Left kidney (tissue), 2 donors: ENCODE results near the gene KIFAP3. TPM values are rescaled to one million over a fixed set of nuclear protein-coding genes. Genes with fewer than 3 reads are reported as not detected.

ENCODE experiments used
- DNase-seq: peaks from one replicate; pipeline ENCODE4 v3.0.0-alpha.2; 2013
- polyA plus RNA-seq: library from polyadenylated mRNA; unstranded; fragments of 120-200 nt; gene quantifications from one replicate; pipeline ENCODE4 v1.2.1, GENCODE V29; 2013; ENCODE audit not compliant: insufficient read length

KIFAP3 gene
- polyA plus RNA-seq, 1 donor: 47.9 TPM

DNA sequence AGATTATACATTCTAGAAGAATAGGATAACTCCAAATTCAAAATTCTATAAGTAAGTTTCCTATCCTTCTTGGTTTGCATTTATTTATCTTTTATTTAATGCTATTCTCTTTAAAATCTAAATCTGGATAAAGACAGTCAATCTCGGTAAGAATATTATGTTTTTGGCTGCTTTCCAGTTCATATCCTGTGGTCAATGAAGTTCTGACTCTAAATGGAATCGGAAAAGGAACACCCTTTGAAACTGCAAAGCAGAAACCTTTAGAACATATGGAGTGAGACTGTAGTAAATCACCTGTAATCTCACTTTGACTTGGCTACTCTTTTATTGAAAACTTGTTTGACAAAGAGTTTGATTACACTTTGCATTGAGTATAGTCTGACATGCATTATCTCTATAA is 85.2 kb downstream of the KIFAP3 start:
- no peak for DNase-seq

GRCh38 chr1:169985757-169986156 is 88.7 kb downstream of the KIFAP3 start:
- no peak for DNase-seq

- DNase-seq: no peak
Observed at GRCh38 chr1:169974067-169974466, 100.4 kb downstream of the KIFAP3 start.

GRCh38 chr1:169970114-169970513 is 104.4 kb downstream of the KIFAP3 start:
- DNase-seq: no peak

DNA sequence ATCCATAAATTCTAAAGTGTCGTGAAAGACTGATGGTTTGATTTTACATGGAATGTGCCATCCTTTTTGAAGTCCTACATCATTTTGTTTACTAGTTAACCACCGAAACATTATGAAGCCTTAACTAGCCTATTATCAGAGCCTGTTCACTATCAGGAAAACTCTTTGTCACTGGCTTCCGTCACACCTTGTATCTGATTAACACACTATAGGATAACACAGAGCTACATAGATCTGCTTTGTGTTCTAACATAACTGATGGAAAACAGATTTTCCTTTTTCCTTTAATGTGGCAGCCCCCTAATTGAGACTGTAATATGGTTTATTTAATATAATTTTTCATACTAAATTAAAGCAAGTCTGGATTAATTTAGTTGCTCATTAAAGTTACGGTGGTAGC is 106.3 kb downstream of the KIFAP3 start:
- no peak for DNase-seq

DNA sequence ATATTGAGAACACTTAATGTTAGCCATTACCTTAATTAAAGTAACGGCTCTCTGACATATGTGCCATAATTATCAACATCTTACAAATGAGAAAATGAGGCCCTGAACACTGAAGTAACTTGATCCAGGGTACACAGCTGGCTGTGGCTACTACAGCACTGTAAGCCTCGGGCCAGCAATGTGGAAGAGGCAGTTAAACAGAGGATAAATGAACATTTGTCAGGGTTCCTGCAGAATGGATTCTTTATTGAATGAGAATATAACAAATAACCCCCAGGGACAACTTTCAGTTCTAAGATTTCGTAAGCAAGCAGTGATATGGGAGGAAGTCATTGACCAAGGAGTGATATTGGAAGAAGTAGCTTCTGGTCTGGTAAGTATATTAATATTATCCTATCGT is 110.3 kb downstream of the KIFAP3 start:
- DNase-seq: no peak

- no peak for DNase-seq
Observed at GRCh38 chr1:169959686-169960085, 114.8 kb downstream of the KIFAP3 start.

GRCh38 chr1:169958987-169959386 is 115.5 kb downstream of the KIFAP3 start:
- DNase-seq: no peak

- DNase-seq: no peak
Observed at GRCh38 chr1:169957884-169958283, 116.6 kb downstream of the KIFAP3 start.

GRCh38 chr1:169951108-169951507 is 123.4 kb downstream of the KIFAP3 start:
- DNase-seq: no peak

DNA sequence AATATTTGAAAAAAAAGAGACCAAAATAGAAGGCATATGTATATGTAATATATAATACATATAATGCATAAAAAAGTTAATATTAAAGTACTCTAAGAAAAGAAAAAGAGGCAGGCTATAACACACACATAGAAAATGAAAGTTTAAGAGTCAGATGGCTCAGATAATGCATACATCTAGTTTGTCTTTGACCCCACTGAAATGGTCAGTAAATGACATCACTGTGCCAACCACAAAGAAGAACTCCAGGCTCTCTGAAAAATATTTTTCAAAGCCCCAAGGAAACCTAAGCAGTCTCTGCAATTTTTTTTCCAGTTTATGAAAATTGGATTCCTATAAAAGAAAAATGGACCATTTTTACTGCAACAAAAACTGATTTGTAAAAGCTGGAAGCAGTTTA is 125.4 kb downstream of the KIFAP3 start:
- DNase-seq: no peak

DNA sequence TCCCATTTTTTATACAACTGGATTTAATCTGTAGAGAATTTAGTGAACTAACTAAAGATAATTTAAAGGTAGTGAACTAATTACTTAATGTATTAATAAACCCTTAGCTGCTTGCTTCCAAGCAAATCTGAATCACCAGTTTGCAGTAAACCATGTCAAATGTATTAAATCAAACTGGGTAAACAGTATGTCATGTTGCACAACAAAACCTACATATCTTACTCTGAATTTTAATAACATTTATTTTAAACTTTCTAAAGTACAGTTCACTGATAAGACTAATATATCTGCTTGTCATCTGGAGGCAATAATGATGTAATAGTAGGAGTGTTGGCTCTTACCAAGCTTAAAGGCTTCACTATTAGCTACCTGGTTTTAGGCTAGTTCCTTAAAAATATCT is 128.3 kb downstream of the KIFAP3 start:
- no peak for DNase-seq

DNA sequence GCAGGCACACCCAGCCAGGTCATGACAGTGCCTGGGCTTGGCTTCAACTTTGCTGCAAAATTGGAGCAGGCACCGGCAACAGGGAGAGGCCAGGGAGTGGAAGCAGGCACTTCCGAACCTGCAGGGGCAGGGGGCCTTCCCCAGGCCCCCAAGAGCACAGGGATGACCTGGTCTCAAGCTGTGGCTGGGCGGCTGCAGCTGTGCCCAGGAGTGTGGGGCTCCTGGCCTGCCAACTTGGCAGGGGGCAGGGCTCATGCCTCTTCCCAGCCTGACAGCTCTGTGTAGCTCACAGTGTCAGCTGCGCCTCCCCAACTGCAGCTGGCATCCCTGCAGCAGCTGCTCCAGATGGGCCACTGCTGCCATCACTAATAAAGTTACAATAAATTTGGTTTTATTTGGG is 129.3 kb downstream of the KIFAP3 start:
- no peak for DNase-seq

- no peak for DNase-seq
Observed at GRCh38 chr1:169944621-169945020, 129.9 kb downstream of the KIFAP3 start.

DNA sequence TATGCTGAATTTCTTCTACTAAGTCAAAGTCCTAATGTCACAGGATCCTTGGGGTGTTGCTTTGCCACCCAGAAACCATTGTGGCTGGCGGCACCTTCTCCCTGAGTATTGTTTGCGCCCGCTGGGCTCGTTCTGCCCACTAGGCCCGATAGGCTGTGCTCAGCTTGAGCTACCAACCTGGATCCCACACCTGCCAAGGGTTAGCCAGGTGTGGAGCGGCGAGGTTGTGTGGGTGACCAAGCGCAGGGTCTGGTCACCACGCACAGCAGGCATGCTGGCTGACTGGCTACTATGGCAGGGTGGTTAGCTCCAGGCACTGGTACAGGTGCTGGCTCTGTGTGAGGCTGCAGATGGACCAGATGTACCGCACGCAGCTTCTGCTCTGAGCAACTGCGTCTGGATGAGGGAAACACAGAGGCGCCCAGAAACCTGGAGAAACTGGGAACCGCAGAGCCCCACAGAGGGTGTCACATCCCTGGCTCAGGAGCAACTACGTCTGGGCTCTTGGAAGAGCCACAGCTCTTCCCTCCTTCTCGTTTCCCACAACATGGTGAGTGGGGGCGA is 130.4 kb downstream of the KIFAP3 start:
- DNase-seq: no peak

GRCh38 chr1:169941982-169942830 is 132.3 kb downstream of the KIFAP3 start:
- peak; percentile 72 for DNase-seq

GRCh38 chr1:169933984-169934725 is 140.3 kb downstream of the KIFAP3 start:
- DNase-seq: peak; percentile 25

DNA sequence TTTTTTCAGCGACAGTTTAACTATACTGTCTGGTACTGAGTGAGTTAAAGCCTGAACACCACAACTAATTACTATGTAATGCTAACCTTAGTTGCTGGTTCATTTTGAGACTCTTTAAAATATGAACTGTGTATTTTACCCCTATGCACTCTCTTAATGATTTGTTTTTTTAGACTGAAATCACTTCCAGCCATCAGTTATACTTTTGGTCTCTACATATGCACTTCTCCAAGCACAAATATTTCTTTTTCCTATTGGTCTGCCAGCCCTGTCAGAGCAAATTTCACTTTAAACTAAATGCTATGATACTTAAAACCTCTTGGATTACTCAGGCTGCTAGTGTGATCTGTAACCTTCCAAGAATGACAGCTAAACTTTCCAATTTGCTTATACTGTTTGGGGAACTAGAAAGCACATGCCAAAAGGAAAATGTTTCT is 142.7 kb downstream of the KIFAP3 start:
- no peak for DNase-seq

GRCh38 chr1:169929210-169929526 is 145.3 kb downstream of the KIFAP3 start:
- DNase-seq: no peak

- peak; percentile 36 for DNase-seq
Observed at GRCh38 chr1:169928438-169929209, 145.9 kb downstream of the KIFAP3 start.

GRCh38 chr1:169925505-169926482 is 148.7 kb downstream of the KIFAP3 start:
- no peak for DNase-seq
